Tibial nerve (tissue), 3 donors: ENCODE measurements around the gene ARPP21.

Source experiments
- POLR2A ChIP-seq, 2 donors: fragments of 450-650 bp; IDR thresholded peaks; one replicate each; pipeline ENCODE4 v1.6.1; 2017; ENCODE audit warnings: antibody characterized with exemption in 2 of 2, mild to moderate bottlenecking in 2 of 2, moderate library complexity in 2 of 2
- TF ChIP-seq, protein P1 (sequence below), 5 experiments: fragments of 200-600 bp in 3 of 5; fragments of 450-650 bp in 2 of 5; sonication (generic) in 3 of 5; IDR thresholded peaks; one replicate each; pipeline ENCODE4 v1.5.1; 2016 to 2019; ENCODE audit warnings: antibody characterized with exemption in 5 of 5, mild to moderate bottlenecking in 3 of 5, moderate library complexity in 2 of 5

GRCh38 chr3:35675621-35676020 lies 36.3 kb downstream of the ARPP21 start:
- TF ChIP-seq POLR2A (IDR thresholded peaks at IDR 0.05) = no peak
- TF ChIP-seq, protein P1, sequence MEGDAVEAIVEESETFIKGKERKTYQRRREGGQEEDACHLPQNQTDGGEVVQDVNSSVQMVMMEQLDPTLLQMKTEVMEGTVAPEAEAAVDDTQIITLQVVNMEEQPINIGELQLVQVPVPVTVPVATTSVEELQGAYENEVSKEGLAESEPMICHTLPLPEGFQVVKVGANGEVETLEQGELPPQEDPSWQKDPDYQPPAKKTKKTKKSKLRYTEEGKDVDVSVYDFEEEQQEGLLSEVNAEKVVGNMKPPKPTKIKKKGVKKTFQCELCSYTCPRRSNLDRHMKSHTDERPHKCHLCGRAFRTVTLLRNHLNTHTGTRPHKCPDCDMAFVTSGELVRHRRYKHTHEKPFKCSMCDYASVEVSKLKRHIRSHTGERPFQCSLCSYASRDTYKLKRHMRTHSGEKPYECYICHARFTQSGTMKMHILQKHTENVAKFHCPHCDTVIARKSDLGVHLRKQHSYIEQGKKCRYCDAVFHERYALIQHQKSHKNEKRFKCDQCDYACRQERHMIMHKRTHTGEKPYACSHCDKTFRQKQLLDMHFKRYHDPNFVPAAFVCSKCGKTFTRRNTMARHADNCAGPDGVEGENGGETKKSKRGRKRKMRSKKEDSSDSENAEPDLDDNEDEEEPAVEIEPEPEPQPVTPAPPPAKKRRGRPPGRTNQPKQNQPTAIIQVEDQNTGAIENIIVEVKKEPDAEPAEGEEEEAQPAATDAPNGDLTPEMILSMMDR (IDR thresholded peaks at IDR 0.05) = no peak
